ENCODE measurements around the gene MAPK13. TPM values are rescaled to one million over a fixed set of nuclear protein-coding genes. Genes with fewer than 3 reads are reported as not detected.
A peak's percentile ranks its signal among the peaks of the same experiment; 100 is the strongest.
"Not testable (repeated sequence)": the region's sequence is repeated elsewhere in the genome, so short reads cannot be mapped to it uniquely, and the experiment has no call there.

MAPK13 gene
- total RNA-seq, 1 experiment from 2014 or later, result 4.0 TPM

GRCh38 chr6:36127462-36128016 lies 2.8 kb upstream of the MAPK13 start:
- peak; percentile 98 for DNase-seq (ENCODE audit: low read depth)

- DNase-seq (ENCODE audit: low read depth), result peak; percentile 20
These were observed 2.2 kb upstream of the MAPK13 start for GRCh38 chr6:36128073-36128472.

- no peak for DNase-seq (ENCODE audit: low read depth)
These were observed 1.5 kb upstream of the MAPK13 start for GRCh38 chr6:36128793-36129192.

- DNase-seq (ENCODE audit: low read depth), result not testable (repeated sequence)
These were observed 979 bp upstream of the MAPK13 start for GRCh38 chr6:36129334-36129733.

GRCh38 chr6:36130667-36131510 lies 576 bp downstream of the MAPK13 start:
- DNase-seq (ENCODE audit: low read depth), result peak; percentile 21

- DNase-seq (ENCODE audit: low read depth), result peak; percentile 63
These were observed 1.4 kb downstream of the MAPK13 start for GRCh38 chr6:36131511-36132245.

GRCh38 chr6:36132246-36132895 lies 2.1 kb downstream of the MAPK13 start:
- DNase-seq (ENCODE audit: low read depth), result no peak

- no peak for DNase-seq (ENCODE audit: low read depth)
These were observed 2.8 kb downstream of the MAPK13 start for GRCh38 chr6:36133148-36133547.

- no peak for DNase-seq (ENCODE audit: low read depth)
These were observed 3.6 kb downstream of the MAPK13 start for GRCh38 chr6:36133912-36134311.

- DNase-seq (ENCODE audit: low read depth), result no peak
These were observed 4.9 kb downstream of the MAPK13 start for GRCh38 chr6:36135053-36135731.

GRCh38 chr6:36136034-36136433 lies 5.7 kb downstream of the MAPK13 start:
- no peak for DNase-seq (ENCODE audit: low read depth)

- no peak for DNase-seq (ENCODE audit: low read depth)
These were observed 6.2 kb downstream of the MAPK13 start for GRCh38 chr6:36136551-36136950.

GRCh38 chr6:36138667-36139066 lies 8.4 kb downstream of the MAPK13 start:
- DNase-seq (ENCODE audit: low read depth), result no peak

GRCh38 chr6:36139431-36139830 lies 9.1 kb downstream of the MAPK13 start:
- DNase-seq (ENCODE audit: low read depth), result no peak

GRCh38 chr6:36139991-36140710 lies 9.8 kb downstream of the MAPK13 start:
- DNase-seq (ENCODE audit: low read depth), result no peak

- no peak for DNase-seq (ENCODE audit: low read depth)
These were observed 10.8 kb downstream of the MAPK13 start for GRCh38 chr6:36141091-36141490.

GRCh38 chr6:36141961-36142360 lies 11.6 kb downstream of the MAPK13 start:
- no peak for DNase-seq (ENCODE audit: low read depth)

GRCh38 chr6:36142971-36143838 lies 12.9 kb downstream of the MAPK13 start:
- DNase-seq (ENCODE audit: low read depth), result no peak

GRCh38 chr6:36145495-36145894 lies 15.2 kb downstream of the MAPK13 start:
- DNase-seq (ENCODE audit: low read depth), result no peak

GRCh38 chr6:36147294-36147693 lies 17.0 kb downstream of the MAPK13 start:
- DNase-seq (ENCODE audit: low read depth), result no peak
